Prostate gland (tissue), 2 donors: Measurements from ENCODE around the gene KRTAP29-1.
"Not testable (repeated sequence)": the region's sequence is repeated elsewhere in the genome, so short reads cannot be mapped to it uniquely, and the experiment has no call there.

ENCODE experiments used
- CTCF ChIP-seq, 4 experiments: fragments of 200-600 bp in 2 of 4; fragments of 450-650 bp in 2 of 4; sonication (generic) in 2 of 4; IDR thresholded peaks; 1 replicate in 3 of 4; 2 replicates in 1 of 4; pipeline ENCODE4 v1.5.1; 2016 to 2019; ENCODE audit warnings: antibody characterized with exemption in 4 of 4, mild to moderate bottlenecking in 2 of 4, moderate library complexity in 2 of 4
- POLR2A ChIP-seq: fragments of 450-650 bp; IDR thresholded peaks from one replicate; pipeline ENCODE4 v1.6.1; 2016; ENCODE audit warnings: antibody characterized with exemption, mild to moderate bottlenecking
- POLR2AphosphoS5 ChIP-seq: sonication (generic); formaldehyde crosslinking; IDR thresholded peaks from one replicate; pipeline ENCODE4 v1.6.1; 2017; ENCODE audit warnings: antibody characterized with exemption

- not testable (repeated sequence) for TF ChIP-seq CTCF (IDR thresholded peaks at IDR 0.05); POLR2A; POLR2AphosphoS5
Measured at GRCh38 chr17:41350381-41350878, 47.8 kb upstream of the KRTAP29-1 start, which contains the start of gene KRT33A.
